Fibroblast of villous mesenchyme (primary cell): Measurements from ENCODE around the gene DLAT. TPM values are rescaled to one million over a fixed set of nuclear protein-coding genes. Genes with fewer than 3 reads are reported as not detected.

ENCODE experiments used
- DNase-seq: peaks from one replicate; pipeline ENCODE4 v3.0.0-alpha.2; 2010; ENCODE audit warnings: low read depth
- H3K4me3 ChIP-seq: 2 replicates; pipeline ENCODE4 v1.5.1; 2011; ENCODE audit warnings: low read depth, mild to moderate bottlenecking, low read length
- CTCF ChIP-seq: IDR thresholded peaks from 2 replicates; pipeline ENCODE4 v1.5.1; 2012; ENCODE audit warnings: low read depth, mild to moderate bottlenecking, low read length; ENCODE audit not compliant: insufficient read depth
- small RNA-seq: library from RNA; depleted of rRNA; stranded (forward); fragments of <200 nt; gene quantifications from one replicate; pipeline ENCODE3, GENCODE V24; 2012
- total RNA-seq: library from RNA; depleted of rRNA; stranded (reverse); fragments of >200 nt; gene quantifications from 2 replicates; pipeline ENCODE4 v1.2.3, GENCODE V29; 2012

DLAT gene
- total RNA-seq, 1 donor, result 56.6 TPM

GRCh38 chr11:112100462-112100861 lies 75.3 kb downstream of the DLAT start:
- H3K4me3 ChIP-seq, result no peak overlapping the region
- no peak for TF ChIP-seq CTCF
- peak; percentile 85 for DNase-seq

- no peak for DNase-seq
- H3K4me3 ChIP-seq, result no peak overlapping the region
- no peak for TF ChIP-seq CTCF
These were observed 78.2 kb downstream of the DLAT start for GRCh38 chr11:112103446-112103845.

GRCh38 chr11:112106070-112106469 lies 80.9 kb downstream of the DLAT start:
- DNase-seq, result no peak

More at GRCh38 chr11:112106070-112106469, 80.9 kb downstream of the DLAT start:
- TF ChIP-seq CTCF, result no peak
- H3K4me3 ChIP-seq, result no peak overlapping the region

Small RNA genes within 50 kb of the gene (small RNA-seq; reads per million reads assigned to genes)
- gene AP000907.3 (not detected), gene RNU6-893P (not detected)

Other genes starting within 250 kb of the DLAT start
- 35.8 and 49.7 TPM in 2 replicates for gene ALG9, start 153.8 kb upstream of the DLAT start, total RNA-seq
- gene FDXACB1, start 146.2 kb upstream of the DLAT start, total RNA-seq, result 2.3 and 4.3 TPM in 2 replicates
- gene CFAP68, start 145.9 kb upstream of the DLAT start, total RNA-seq, result 4.3 and 7.7 TPM in 2 replicates
- gene CRYAB, start 113.6 kb upstream of the DLAT start, total RNA-seq, result 11.0 and 20.7 TPM in 2 replicates
- gene HSPB2, start 112.7 kb upstream of the DLAT start, total RNA-seq, result 0.43 and 0.64 TPM in 2 replicates
- gene C11orf52, start 106.5 kb upstream of the DLAT start, total RNA-seq, result 0.32 and 0.86 TPM in 2 replicates
- gene DIXDC1, start 88.1 kb upstream of the DLAT start, total RNA-seq, result 27.1 and 30.2 TPM in 2 replicates
- gene PIH1D2, start 48.6 kb downstream of the DLAT start, total RNA-seq, result 1.3 and 2.6 TPM in 2 replicates
- 20.6 and 30.7 TPM in 2 replicates for gene NKAPD1, start 48.9 kb downstream of the DLAT start, total RNA-seq
- 57.0 and 64.3 TPM in 2 replicates for gene TIMM8B, start 61.3 kb downstream of the DLAT start, total RNA-seq
- 121 and 140 TPM in 2 replicates for gene SDHD, start 61.5 kb downstream of the DLAT start, total RNA-seq
- gene IL18, start 138.7 kb downstream of the DLAT start, total RNA-seq, result 1.6 and 2.2 TPM in 2 replicates
- 0.32 TPM in 1 of 2 replicates, not detected in the other for gene TEX12, start 142.0 kb downstream of the DLAT start, total RNA-seq
- 0.97 and 3.0 TPM in 2 replicates for gene BCO2, start 150.1 kb downstream of the DLAT start, total RNA-seq
- 59.9 and 67.8 TPM in 2 replicates for gene PTS, start 201.0 kb downstream of the DLAT start, total RNA-seq
- not detected in 2 replicates for gene PLET1, start 235.5 kb downstream of the DLAT start, total RNA-seq